ENCODE data around the gene TBC1D22A. TPM values are rescaled to one million over a fixed set of nuclear protein-coding genes. Genes with fewer than 3 reads are reported as not detected.

The TBC1D22A gene
- total RNA-seq, 1 donor from 2014 or later: 24.2 TPM

- H3K9me3 ChIP-seq (ENCODE audit: insufficient read depth, low read depth, low read length): no peaks in the 10 kb centered on the region
- H3K27me3 ChIP-seq (ENCODE audit: insufficient read depth, low read length): no peaks in the 10 kb centered on the region
- no peak overlapping the region for H2AFZ ChIP-seq (ENCODE audit: low read depth, low read length)
- Mint-ChIP-seq H3K4me1 (ENCODE audit: low read depth, unreplicated experiment) (no peaks in the 10 kb centered on the region), H3K27me3 (ENCODE audit: low read depth, unreplicated experiment) (peaks cover 1% of the 10 kb centered on the region), H3K36me3 (ENCODE audit: low read depth, unreplicated experiment) (peaks cover 11% of the 10 kb centered on the region), H3K9me3 (ENCODE audit: unreplicated experiment) (peaks cover 5% of the 10 kb centered on the region), H3K27ac (ENCODE audit: unreplicated experiment) (no peak overlapping the region), H3K4me3 (ENCODE audit: unreplicated experiment) (no peak overlapping the region)
- no peaks in the 10 kb centered on the region for H3K79me2 ChIP-seq (ENCODE audit: insufficient read depth, low read length)
- DNase-seq (ENCODE audit: low read depth) (no peak), FAIRE-seq (no peak)
- no peak overlapping the region for H3K9ac ChIP-seq (ENCODE audit: low read length)
- no peaks in the 10 kb centered on the region for H3K36me3 ChIP-seq (ENCODE audit: insufficient read depth, low read length)
- no peak overlapping the region for H3K4me2 ChIP-seq (ENCODE audit: low read length)
- TF ChIP-seq CTCF (IDR thresholded peaks at IDR 0.05; ENCODE audit: insufficient read depth, low read depth, low read length): no peak
- no peak for TF ChIP-seq EZH2 (IDR thresholded peaks at IDR 0.05; ENCODE audit: insufficient read depth, low read length)
- H3K4me3 ChIP-seq (ENCODE audit: insufficient read depth, low read depth, low read length): no peak overlapping the region
- H4K20me1 ChIP-seq (ENCODE audit: insufficient read depth, low read length): no peaks in the 10 kb centered on the region
- H3K4me1 ChIP-seq (ENCODE audit: insufficient read depth, low read length): no peaks in the 10 kb centered on the region
- no peak overlapping the region for H3K27ac ChIP-seq (ENCODE audit: low read depth, low read length)
Measured at GRCh38 chr22:47176573-47177333, 414.3 kb downstream of the TBC1D22A start.

- Mint-ChIP-seq H3K4me3 (ENCODE audit: unreplicated experiment) (no peak overlapping the region), H3K27me3 (ENCODE audit: low read depth, unreplicated experiment) (peaks cover 1% of the 10 kb centered on the region), H3K9me3 (ENCODE audit: unreplicated experiment) (peaks cover 7% of the 10 kb centered on the region), H3K27ac (ENCODE audit: unreplicated experiment) (no peak overlapping the region), H3K36me3 (ENCODE audit: low read depth, unreplicated experiment) (peaks cover 11% of the 10 kb centered on the region), H3K4me1 (ENCODE audit: low read depth, unreplicated experiment) (no peaks in the 10 kb centered on the region)
- Histone ChIP-seq H3K4me1 (ENCODE audit: insufficient read depth, low read length) (no peaks in the 10 kb centered on the region), H3K27me3 (ENCODE audit: insufficient read depth, low read length) (no peaks in the 10 kb centered on the region), H3K79me2 (ENCODE audit: insufficient read depth, low read length) (no peaks in the 10 kb centered on the region), H4K20me1 (ENCODE audit: insufficient read depth, low read length) (no peaks in the 10 kb centered on the region), H3K36me3 (ENCODE audit: insufficient read depth, low read length) (no peaks in the 10 kb centered on the region), H3K4me2 (ENCODE audit: low read length) (no peak overlapping the region), H3K4me3 (ENCODE audit: insufficient read depth, low read depth, low read length) (no peak overlapping the region), H3K9ac (ENCODE audit: low read length) (no peak overlapping the region), H3K9me3 (ENCODE audit: insufficient read depth, low read depth, low read length) (no peaks in the 10 kb centered on the region), H3K27ac (ENCODE audit: low read depth, low read length) (no peak overlapping the region), H2AFZ (ENCODE audit: low read depth, low read length) (no peak overlapping the region)
- FAIRE-seq: no peak
- TF ChIP-seq CTCF (IDR thresholded peaks at IDR 0.05; ENCODE audit: insufficient read depth, low read depth, low read length) (no peak), EZH2 (IDR thresholded peaks at IDR 0.05; ENCODE audit: insufficient read depth, low read length) (no peak)
- DNase-seq (ENCODE audit: low read depth): no peak
Measured at GRCh38 chr22:47177334-47177815, 414.9 kb downstream of the TBC1D22A start.

- DNase-seq (ENCODE audit: low read depth) (no peak), FAIRE-seq (no peak)
- Histone ChIP-seq H3K4me2 (ENCODE audit: low read length) (no peak overlapping the region), H3K9ac (ENCODE audit: low read length) (no peak overlapping the region), H3K27ac (ENCODE audit: low read depth, low read length) (no peak overlapping the region), H3K4me1 (ENCODE audit: insufficient read depth, low read length) (no peaks in the 10 kb centered on the region), H2AFZ (ENCODE audit: low read depth, low read length) (no peak overlapping the region), H3K79me2 (ENCODE audit: insufficient read depth, low read length) (no peaks in the 10 kb centered on the region), H3K27me3 (ENCODE audit: insufficient read depth, low read length) (no peaks in the 10 kb centered on the region), H3K4me3 (ENCODE audit: insufficient read depth, low read depth, low read length) (no peak overlapping the region), H4K20me1 (ENCODE audit: insufficient read depth, low read length) (no peaks in the 10 kb centered on the region), H3K36me3 (ENCODE audit: insufficient read depth, low read length) (no peaks in the 10 kb centered on the region), H3K9me3 (ENCODE audit: insufficient read depth, low read depth, low read length) (no peaks in the 10 kb centered on the region)
- Mint-ChIP-seq H3K4me3 (ENCODE audit: unreplicated experiment) (no peak overlapping the region), H3K9me3 (ENCODE audit: unreplicated experiment) (peaks cover 8% of the 10 kb centered on the region), H3K27me3 (ENCODE audit: low read depth, unreplicated experiment) (peaks cover 1% of the 10 kb centered on the region), H3K27ac (ENCODE audit: unreplicated experiment) (no peak overlapping the region), H3K4me1 (ENCODE audit: low read depth, unreplicated experiment) (no peaks in the 10 kb centered on the region), H3K36me3 (ENCODE audit: low read depth, unreplicated experiment) (peaks cover 11% of the 10 kb centered on the region)
- TF ChIP-seq CTCF (IDR thresholded peaks at IDR 0.05; ENCODE audit: insufficient read depth, low read depth, low read length): no peak
- TF ChIP-seq EZH2 (IDR thresholded peaks at IDR 0.05; ENCODE audit: insufficient read depth, low read length): no peak
Measured at GRCh38 chr22:47178339-47178738, 415.9 kb downstream of the TBC1D22A start.

All from astrocyte (in vitro differentiated cells and primary cell).